Common myeloid progenitor, CD34-positive (primary cell): Measurements from ENCODE around the gene GALR2.

Experiments
- CTCF ChIA-PET: fragments of 350-600 bp; sonication (Branson Sonifier 250); formaldehyde crosslinking; loops from one replicate; lab custom pipeline; 2021; ENCODE audit warnings: antibody characterized with exemption; lab: Charles Lee
- POLR2A ChIA-PET: fragments of 350-600 bp; sonication (Branson Sonifier 250); formaldehyde crosslinking; loops from one replicate; lab custom pipeline; 2021; ENCODE audit warnings: antibody characterized with exemption; lab: Charles Lee
- DNase-seq, 3 donors: peaks; one replicate each; pipeline versions ENCODE4 v3.0.0 to v3.0.0-alpha.2; 2013
- H3K27ac ChIP-seq, 2 experiments: 1 replicate in 1 of 2; 2 replicates in 1 of 2; pipeline ENCODE4 v1.7.0; 2013; ENCODE audit warnings: inconsistent platforms in 2 of 2, low read length in 2 of 2, mild to moderate bottlenecking in 2 of 2, low read depth in 1 of 2, moderate library complexity in 1 of 2; ENCODE audit not compliant: severe bottlenecking in 2 of 2, insufficient read depth in 1 of 2, poor library complexity in 1 of 2
- H3K27me3 ChIP-seq, 5 experiments: replicated peaks in 2 of 5; 1 replicate in 3 of 5; 2 replicates in 2 of 5; pipeline versions ENCODE4 v1.6.1 to v1.7.0; 2013; ENCODE audit warnings: low read length in 4 of 5, mild to moderate bottlenecking in 2 of 5, moderate library complexity in 2 of 5, inconsistent platforms in 1 of 5; ENCODE audit not compliant: insufficient read depth in 5 of 5, control insufficient read depth in 4 of 5
- H3K36me3 ChIP-seq, 4 experiments: 1 replicate in 2 of 4; 2 replicates in 2 of 4; pipeline versions ENCODE4 v1.6.1 to v1.7.0; 2013; ENCODE audit warnings: low read length in 3 of 4, control low read depth in 1 of 4, mild to moderate bottlenecking in 1 of 4; ENCODE audit not compliant: control insufficient read depth in 4 of 4, insufficient read depth in 4 of 4
- H3K4me1 ChIP-seq, 4 experiments: 1 replicate in 3 of 4; 2 replicates in 1 of 4; pipeline versions ENCODE4 v1.6.1 to v1.7.1; 2013; ENCODE audit warnings: low read length in 3 of 4, mild to moderate bottlenecking in 3 of 4, control low read depth in 1 of 4, inconsistent platforms in 1 of 4, moderate library complexity in 1 of 4; ENCODE audit not compliant: control insufficient read depth in 4 of 4, insufficient read depth in 4 of 4; ENCODE audit errors: control extremely low read depth in 1 of 4
- H3K4me3 ChIP-seq, 7 experiments: 1 replicate in 4 of 7; 2 replicates in 3 of 7; pipeline versions ENCODE4 v1.5.1 to v1.7.0; 2013; ENCODE audit warnings: mild to moderate bottlenecking in 7 of 7, low read length in 6 of 7, moderate library complexity in 6 of 7, inconsistent platforms in 2 of 7, low read depth in 2 of 7, control low read depth in 1 of 7; ENCODE audit not compliant: insufficient read depth in 4 of 7, control insufficient read depth in 1 of 7; ENCODE audit errors: extremely low read depth in 1 of 7
- H3K9me3 ChIP-seq, 5 experiments: 1 replicate in 4 of 5; 2 replicates in 1 of 5; pipeline versions ENCODE4 v1.6.1 to v1.7.1; 2013; ENCODE audit warnings: low read length in 4 of 5, mild to moderate bottlenecking in 2 of 5, inconsistent platforms in 1 of 5, low read depth in 1 of 5, moderate library complexity in 1 of 5; ENCODE audit not compliant: control insufficient read depth in 4 of 5, insufficient read depth in 2 of 5; ENCODE audit errors: control extremely low read depth in 1 of 5
- WGBS: methylation state at CpG from one replicate; pipeline ENCODE4 v1.1.5; 2013; ENCODE audit not compliant: insufficient coverage; 5-methylcytosine and 5-hydroxymethylcytosine counted together

Gene GALR2

DNA sequence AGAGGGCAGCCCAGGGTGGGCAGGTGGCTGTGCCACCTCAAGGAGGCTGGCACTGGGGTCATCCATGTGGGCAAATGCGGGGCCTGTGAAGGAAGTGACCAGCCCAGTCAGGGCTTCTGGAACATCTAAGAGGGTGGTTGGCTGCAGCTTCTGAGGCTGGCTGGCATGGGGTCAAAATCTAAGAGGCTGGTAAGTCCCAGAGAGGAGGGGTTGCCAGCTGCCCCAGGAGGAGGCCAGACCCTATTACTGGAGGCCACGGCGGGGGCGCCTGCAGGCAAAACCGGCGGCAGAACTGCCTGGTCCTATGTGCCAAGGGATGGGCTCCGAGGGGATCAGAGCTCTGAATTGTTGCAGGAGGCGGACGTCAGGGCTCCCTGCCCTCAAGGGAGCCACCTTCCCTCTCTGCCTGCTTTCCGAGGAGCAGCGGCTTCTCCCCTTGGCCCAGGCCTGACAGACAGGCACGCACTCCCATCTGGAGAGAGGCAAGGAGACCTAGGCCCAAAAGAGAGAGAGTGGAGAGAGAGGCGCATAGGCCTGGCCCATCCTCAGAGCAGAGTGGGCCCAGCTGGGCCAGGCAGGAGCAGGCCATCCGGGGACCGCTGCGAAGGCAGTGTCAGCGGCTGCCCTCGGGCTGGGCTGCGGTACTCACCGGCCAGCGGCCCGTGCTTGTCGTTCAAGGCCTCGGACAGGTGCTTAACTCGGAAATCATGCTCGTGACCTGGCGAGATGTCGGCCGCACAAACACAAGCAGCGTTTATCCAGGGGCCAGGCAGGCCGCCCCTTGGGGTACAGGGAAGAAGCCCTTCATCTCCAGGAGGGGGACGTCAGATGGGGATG is 15.3 kb downstream of the GALR2 start:
- DNase-seq, result no peak
- no peak overlapping the region for H3K27ac ChIP-seq
- ChIA-PET POLR2A (no interaction called here), CTCF (interaction anchor here (1.4 kb wide), 1 partner anchor 81 kb away, joined by 3 read pairs; no protein-coding TSS in a partner anchor)
- WGBS, result 97% methylated on average over 28 of the region's 32 CpGs
- no peaks in the 10 kb centered on the region for H3K9me3 ChIP-seq
- H3K27me3 ChIP-seq, result no peaks in the 10 kb centered on the region
- peaks cover 10 to 98% (median 78%) of the 10 kb centered on the region in 4 experiments for H3K36me3 ChIP-seq
- H3K4me3 ChIP-seq, result no peak overlapping the region
- H3K4me1 ChIP-seq, result peaks cover 0 to 4% (median 0%) of the 10 kb centered on the region in 4 experiments

DNA sequence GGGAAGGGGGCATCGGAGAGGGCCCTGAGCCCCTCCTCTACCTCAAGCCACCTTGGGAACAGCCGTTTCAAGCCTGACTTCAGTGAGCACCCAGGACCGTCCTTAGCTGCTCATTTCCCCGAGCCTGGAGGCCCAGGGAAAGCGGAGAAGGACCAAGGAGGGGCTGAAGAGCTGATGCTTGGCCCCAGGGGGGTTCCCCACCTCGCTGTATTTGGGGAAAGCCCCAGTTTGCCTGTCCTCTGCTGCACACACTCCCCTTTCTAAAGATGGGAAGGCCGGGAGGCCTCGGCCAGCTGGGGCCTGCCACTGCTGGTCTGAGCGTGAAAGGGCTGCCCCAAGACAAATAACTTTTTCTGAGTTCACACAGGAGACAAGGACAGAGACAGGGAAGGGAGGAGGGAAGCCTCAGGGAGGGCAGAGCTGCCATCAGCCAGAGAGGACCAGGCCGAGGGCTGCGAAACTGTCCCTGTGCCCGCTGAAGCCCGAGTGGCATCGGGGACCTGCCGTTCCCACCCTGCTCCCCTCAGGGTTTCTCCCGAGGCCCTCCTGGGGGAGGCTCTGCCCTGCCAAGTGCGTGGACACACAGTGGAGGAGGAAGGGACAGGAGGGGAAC is 16.0 kb downstream of the GALR2 start:
- Histone ChIP-seq H3K4me1 (peaks cover 0 to 4% (median 0%) of the 10 kb centered on the region in 4 experiments), H3K36me3 (peaks cover 12 to 97% (median 75%) of the 10 kb centered on the region in 4 experiments), H3K27ac (no peak overlapping the region), H3K4me3 (no peak overlapping the region), H3K9me3 (no peaks in the 10 kb centered on the region), H3K27me3 (no peaks in the 10 kb centered on the region)
- 94% methylated on average over 12 of the region's 17 CpGs for WGBS
- CTCF ChIA-PET, result no interaction called here
- POLR2A ChIA-PET, result no interaction called here
- DNase-seq, result no peak

DNA sequence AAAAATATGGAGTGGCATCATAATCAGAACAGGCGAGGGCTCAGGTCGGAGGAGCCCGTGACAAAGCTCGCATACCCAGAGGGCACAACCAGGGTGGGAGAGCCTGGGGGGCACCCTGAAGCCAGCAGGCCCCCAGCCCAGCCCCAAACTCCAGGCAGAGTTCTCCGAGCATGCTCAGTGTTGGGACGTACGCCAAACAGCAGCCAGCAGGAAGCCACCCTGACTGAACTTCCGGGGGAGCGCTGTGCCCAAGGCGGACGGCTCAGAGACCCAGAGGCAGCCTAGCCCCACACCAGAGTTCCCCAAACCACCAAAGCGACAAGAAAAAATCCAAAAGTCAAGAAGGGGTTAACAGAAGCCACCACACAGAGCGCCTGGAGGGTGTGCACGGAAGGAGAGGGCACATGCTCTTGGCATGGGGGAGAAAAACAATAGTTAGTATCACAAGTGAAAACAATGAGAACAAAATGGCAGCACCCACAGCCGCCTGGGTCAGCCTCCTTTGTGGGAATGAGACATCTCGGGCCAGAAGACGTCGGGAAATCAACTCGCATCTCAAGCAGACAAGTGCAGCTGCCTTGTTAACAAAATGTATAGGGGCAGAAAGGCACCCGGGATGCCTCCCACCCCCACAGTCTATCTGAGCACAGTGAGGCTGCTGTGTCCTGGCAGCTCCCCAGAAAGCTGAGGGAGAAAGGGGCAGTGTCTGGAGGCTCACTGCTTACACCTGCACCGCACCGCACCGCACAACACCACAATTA is 17.1 kb downstream of the GALR2 start:
- H3K27me3 ChIP-seq, result no peaks in the 10 kb centered on the region
- no peak overlapping the region for H3K27ac ChIP-seq
- H3K4me1 ChIP-seq, result peaks cover 0 to 4% (median 0%) of the 10 kb centered on the region in 4 experiments
- CTCF ChIA-PET, result interaction anchor here (0.8 to 1.6 kb wide), 3 partner anchors 9 to 207 kb away, joined by 3 to 4 read pairs (median 3); partner anchors contain the start of gene EXOC7
- H3K9me3 ChIP-seq, result no peaks in the 10 kb centered on the region
- H3K36me3 ChIP-seq, result peaks cover 13 to 94% (median 67%) of the 10 kb centered on the region in 4 experiments
- H3K4me3 ChIP-seq, result no peak overlapping the region
- POLR2A ChIA-PET, result interaction anchor here (0.6 kb wide), 1 partner anchor 14 kb away, joined by 3 read pairs; no protein-coding TSS in a partner anchor
- DNase-seq, result peak in 1 of 3 donors; percentile 44
- WGBS, result 75% methylated on average over 18 of the region's 23 CpGs

DNA sequence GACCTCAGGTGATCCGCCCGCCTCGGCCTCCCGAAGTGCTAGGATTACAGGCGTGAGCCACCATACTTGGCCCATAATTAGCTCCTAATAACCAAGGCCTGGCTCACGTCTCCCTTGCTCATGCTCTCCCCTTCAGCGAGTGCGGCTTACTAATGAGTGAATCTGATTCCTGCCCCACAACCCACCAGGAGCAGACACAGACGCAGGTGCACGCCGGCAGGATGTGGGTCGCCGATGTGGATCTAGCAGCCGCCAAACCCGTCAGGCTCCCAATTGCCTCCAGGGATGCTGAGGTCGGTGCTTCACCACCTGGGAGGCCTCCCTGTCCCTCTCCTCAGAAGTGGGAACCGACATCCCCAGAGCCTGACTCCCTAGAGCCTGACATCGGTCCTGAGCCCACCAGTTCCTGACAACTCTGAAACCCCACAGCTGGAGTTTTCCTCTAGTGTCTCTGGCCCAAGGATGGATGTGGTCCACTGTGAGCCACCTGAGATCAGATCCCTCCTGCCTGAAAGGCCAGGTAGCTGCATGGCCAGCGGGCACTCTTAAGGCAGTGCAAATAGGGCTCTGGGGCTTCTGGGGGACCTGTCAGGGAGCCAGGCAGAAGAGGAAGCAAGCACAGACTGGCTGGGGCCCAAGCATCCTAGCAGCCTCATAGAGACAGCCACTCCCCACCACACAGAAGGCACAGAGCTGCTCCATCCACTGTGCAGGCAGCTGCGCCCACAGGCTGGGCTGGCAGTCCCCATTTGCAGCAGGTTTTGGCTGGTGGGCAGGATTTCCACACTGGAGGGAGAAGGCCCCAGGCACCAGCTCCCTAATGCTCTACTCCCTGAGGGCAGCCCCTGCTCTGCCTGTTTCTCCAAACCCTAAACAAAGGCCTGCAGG is 18.2 kb downstream of the GALR2 start:
- CTCF ChIA-PET, result interaction anchor here (0.8 to 1.6 kb wide), 4 partner anchors 10 to 206 kb away, joined by 3 to 4 read pairs (median 4); partner anchors contain the start of gene EXOC7
- no peaks in the 10 kb centered on the region for H3K27me3 ChIP-seq
- 97% methylated on average over 14 of the region's 20 CpGs for WGBS
- peaks cover 15 to 94% (median 62%) of the 10 kb centered on the region in 4 experiments for H3K36me3 ChIP-seq
- no peak overlapping the region for H3K27ac ChIP-seq
- H3K4me1 ChIP-seq, result peaks cover 0 to 4% (median 0%) of the 10 kb centered on the region in 4 experiments
- no peak overlapping the region for H3K4me3 ChIP-seq
- POLR2A ChIA-PET, result interaction anchor here (0.6 kb wide), 1 partner anchor 96 kb away, joined by 3 read pairs; no protein-coding TSS in a partner anchor
- peak in 1 of 3 donors; percentile 17 for DNase-seq
- no peaks in the 10 kb centered on the region for H3K9me3 ChIP-seq

DNA sequence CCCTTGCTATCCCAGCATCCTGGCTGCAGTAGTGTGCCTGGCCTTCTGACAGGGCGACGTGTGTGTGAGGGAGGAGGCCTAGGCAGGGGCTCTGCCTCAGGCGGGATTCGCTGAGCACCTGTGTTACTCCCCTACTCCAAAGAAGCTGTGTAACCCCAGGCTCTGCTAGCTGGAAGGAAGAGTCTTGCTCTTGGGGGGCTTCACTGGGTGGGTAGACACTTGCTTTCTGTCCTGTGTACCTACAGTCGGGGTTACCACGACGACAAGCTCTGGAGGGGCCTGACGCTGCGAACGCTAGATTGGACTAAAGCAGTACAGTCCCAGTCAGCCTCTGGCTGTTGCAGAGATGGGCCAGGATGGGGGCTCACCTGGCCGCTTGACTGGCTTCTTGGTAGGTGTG is 19.5 kb downstream of the GALR2 start:
- peaks cover 0 to 4% (median 0%) of the 10 kb centered on the region in 4 experiments for H3K4me1 ChIP-seq
- H3K27me3 ChIP-seq, result no peaks in the 10 kb centered on the region
- WGBS, result 97% methylated on average over 9 of the region's 11 CpGs
- no peaks in the 10 kb centered on the region for H3K9me3 ChIP-seq
- no peak overlapping the region for H3K27ac ChIP-seq
- peaks cover 9 to 84% (median 56%) of the 10 kb centered on the region in 4 experiments for H3K36me3 ChIP-seq
- CTCF ChIA-PET, result interaction anchor here (0.9 to 2.0 kb wide), 2 partner anchors 14 to 18 kb away, joined by 3 to 7 read pairs; no protein-coding TSS in a partner anchor
- POLR2A ChIA-PET, result no interaction called here
- no peak for DNase-seq
- H3K4me3 ChIP-seq, result no peak overlapping the region

DNA sequence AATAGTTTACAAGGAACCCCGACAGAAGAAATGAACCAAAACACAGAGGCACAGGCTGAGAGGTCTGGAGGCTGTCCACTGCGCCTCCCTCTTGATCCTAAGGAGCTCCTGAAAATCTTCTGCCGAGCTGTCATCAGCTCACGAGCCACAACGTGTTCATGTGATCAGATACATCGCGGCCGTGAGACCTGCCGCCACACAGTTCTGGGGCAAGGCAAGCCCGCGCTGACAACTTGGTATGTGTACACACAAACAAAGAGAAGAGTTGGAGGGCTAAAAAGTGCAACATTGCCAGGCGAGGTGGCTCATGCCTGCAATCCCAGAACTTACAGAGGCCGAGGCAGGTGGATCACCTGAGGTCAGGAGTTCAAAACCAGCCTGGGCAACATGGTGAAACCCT is 21.4 kb downstream of the GALR2 start:
- Histone ChIP-seq H3K9me3 (no peaks in the 10 kb centered on the region), H3K4me1 (peaks cover 0 to 4% (median 0%) of the 10 kb centered on the region in 4 experiments), H3K36me3 (peaks cover 13 to 81% (median 49%) of the 10 kb centered on the region in 4 experiments)

More for the DNA sequence above, 21.4 kb downstream of the GALR2 start:
- ChIA-PET POLR2A (no interaction called here), CTCF (interaction anchor here (1.0 to 2.0 kb wide), 4 partner anchors 16 to 93 kb away, joined by 3 to 7 read pairs (median 4); no protein-coding TSS in a partner anchor)
- Histone ChIP-seq H3K4me3 (no peak overlapping the region), H3K27me3 (no peaks in the 10 kb centered on the region), H3K27ac (no peak overlapping the region)
- no peak for DNase-seq
- WGBS, result 98% methylated on average over 13 of the region's 13 CpGs
